ENCODE data around the gene PLA2G2F. TPM values are rescaled to one million over a fixed set of nuclear protein-coding genes. Genes with fewer than 3 reads are reported as not detected.

PLA2G2F gene
- total and polyA plus RNA-seq, 9 of the 15 experiments (the other 6 are each of a cell fraction or from before 2014, with no cell fraction given): not detected

DNA sequence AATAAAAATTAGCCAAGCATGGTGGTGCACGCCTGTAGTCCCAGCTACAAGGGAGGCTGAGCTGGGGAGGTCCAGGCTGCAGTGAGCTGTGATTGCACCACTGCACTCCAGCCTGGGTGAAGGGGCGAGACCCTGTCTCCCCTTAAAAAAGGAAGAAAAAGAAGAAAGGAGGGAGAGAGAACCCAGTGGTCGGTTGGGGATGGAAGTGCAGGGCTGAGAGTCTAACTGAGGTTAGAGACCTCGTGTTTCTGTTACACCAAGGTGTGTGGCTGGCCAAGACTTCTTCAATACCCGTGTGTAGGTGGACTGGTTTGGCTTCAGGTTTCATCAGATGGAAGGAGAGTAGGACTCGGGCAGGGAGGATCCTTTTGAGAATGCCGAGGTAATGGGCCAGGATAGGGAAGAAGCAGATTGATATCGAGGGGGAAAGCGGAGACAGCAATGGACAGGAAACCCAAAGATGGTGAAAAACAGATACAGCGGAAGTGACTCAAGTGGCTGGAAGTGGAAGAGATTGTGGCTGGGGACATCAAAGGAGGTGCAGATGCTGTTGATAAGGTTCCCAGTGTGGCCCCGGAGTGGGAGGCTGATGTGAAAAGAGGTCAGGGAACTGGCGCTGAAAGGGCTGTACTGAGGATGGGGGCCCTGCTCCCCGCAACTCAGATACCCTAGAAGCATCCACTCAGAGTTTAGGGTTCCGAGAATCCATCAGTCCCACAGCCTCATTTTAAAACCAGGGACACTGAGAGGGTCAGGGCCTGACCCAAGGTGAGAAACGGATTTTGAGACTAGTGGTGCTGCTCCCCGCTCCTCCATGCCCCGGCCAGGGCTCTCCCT, 46.1 kb downstream of the PLA2G2F start (continued):
- TF ChIP-seq SNIP1 (IDR thresholded peaks at IDR 0.05; ENCODE audit: low read depth) (0 out of 2 replicates have a peak, but pooled peaks have one; percentile 4), EHMT2 (IDR thresholded peaks at IDR 0.05) (peak; percentile 74), EP300 (IDR thresholded peaks at IDR 0.05; ENCODE audit: low read length) (peak; percentile 96), C11orf30 (IDR thresholded peaks at IDR 0.05; ENCODE audit: low read depth) (0 out of 2 replicates have a peak, but pooled peaks have one; percentile 8), HDAC3 (IDR thresholded peaks at IDR 0.05; ENCODE audit: borderline replicate concordance, partially characterized antibody) (peak; percentile 81), IRF2 (CRISPR knock-in tag; IDR thresholded peaks at IDR 0.05) (no peak), CBFA2T2 (conservative IDR thresholded peaks at IDR 0.05) (peak; percentile 72), MAFF (IDR thresholded peaks at IDR 0.05; ENCODE audit: low read length) (no peak), NFRKB (IDR thresholded peaks at IDR 0.05; ENCODE audit: low read depth) (peak; percentile 94), KDM5B (IDR thresholded peaks at IDR 0.05; ENCODE audit: insufficient replicate concordance, low read depth, low read length) (peak; percentile 52), ZNF384 (IDR thresholded peaks at IDR 0.05; ENCODE audit: low read depth, low read length) (no peak), ZNF696 (CRISPR knock-in tag; conservative IDR thresholded peaks at IDR 0.05) (no peak), ZNF311 (CRISPR knock-in tag; IDR thresholded peaks at IDR 0.05) (no peak)
- TF ChIP-seq, protein P1, sequence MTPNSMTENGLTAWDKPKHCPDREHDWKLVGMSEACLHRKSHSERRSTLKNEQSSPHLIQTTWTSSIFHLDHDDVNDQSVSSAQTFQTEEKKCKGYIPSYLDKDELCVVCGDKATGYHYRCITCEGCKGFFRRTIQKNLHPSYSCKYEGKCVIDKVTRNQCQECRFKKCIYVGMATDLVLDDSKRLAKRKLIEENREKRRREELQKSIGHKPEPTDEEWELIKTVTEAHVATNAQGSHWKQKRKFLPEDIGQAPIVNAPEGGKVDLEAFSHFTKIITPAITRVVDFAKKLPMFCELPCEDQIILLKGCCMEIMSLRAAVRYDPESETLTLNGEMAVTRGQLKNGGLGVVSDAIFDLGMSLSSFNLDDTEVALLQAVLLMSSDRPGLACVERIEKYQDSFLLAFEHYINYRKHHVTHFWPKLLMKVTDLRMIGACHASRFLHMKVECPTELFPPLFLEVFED (CRISPR knock-in tag; conservative IDR thresholded peaks at IDR 0.05): peak; percentile 96
- TF ChIP-seq, protein P2, sequence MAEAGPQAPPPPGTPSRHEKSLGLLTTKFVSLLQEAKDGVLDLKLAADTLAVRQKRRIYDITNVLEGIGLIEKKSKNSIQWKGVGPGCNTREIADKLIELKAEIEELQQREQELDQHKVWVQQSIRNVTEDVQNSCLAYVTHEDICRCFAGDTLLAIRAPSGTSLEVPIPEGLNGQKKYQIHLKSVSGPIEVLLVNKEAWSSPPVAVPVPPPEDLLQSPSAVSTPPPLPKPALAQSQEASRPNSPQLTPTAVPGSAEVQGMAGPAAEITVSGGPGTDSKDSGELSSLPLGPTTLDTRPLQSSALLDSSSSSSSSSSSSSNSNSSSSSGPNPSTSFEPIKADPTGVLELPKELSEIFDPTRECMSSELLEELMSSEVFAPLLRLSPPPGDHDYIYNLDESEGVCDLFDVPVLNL (CRISPR knock-in tag; IDR thresholded peaks at IDR 0.05; ENCODE audit: low read depth): no peak
- TF ChIP-seq, protein P3, sequence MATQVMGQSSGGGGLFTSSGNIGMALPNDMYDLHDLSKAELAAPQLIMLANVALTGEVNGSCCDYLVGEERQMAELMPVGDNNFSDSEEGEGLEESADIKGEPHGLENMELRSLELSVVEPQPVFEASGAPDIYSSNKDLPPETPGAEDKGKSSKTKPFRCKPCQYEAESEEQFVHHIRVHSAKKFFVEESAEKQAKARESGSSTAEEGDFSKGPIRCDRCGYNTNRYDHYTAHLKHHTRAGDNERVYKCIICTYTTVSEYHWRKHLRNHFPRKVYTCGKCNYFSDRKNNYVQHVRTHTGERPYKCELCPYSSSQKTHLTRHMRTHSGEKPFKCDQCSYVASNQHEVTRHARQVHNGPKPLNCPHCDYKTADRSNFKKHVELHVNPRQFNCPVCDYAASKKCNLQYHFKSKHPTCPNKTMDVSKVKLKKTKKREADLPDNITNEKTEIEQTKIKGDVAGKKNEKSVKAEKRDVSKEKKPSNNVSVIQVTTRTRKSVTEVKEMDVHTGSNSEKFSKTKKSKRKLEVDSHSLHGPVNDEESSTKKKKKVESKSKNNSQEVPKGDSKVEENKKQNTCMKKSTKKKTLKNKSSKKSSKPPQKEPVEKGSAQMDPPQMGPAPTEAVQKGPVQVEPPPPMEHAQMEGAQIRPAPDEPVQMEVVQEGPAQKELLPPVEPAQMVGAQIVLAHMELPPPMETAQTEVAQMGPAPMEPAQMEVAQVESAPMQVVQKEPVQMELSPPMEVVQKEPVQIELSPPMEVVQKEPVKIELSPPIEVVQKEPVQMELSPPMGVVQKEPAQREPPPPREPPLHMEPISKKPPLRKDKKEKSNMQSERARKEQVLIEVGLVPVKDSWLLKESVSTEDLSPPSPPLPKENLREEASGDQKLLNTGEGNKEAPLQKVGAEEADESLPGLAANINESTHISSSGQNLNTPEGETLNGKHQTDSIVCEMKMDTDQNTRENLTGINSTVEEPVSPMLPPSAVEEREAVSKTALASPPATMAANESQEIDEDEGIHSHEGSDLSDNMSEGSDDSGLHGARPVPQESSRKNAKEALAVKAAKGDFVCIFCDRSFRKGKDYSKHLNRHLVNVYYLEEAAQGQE (IDR thresholded peaks at IDR 0.05; ENCODE audit: borderline replicate concordance): no peak
- TF ChIP-seq, protein P3 (CRISPR knock-in tag; IDR thresholded peaks at IDR 0.05; ENCODE audit: low read depth): peak; percentile 55; the same call in 1 of the 2 replicates
- TF ChIP-seq, protein P4, sequence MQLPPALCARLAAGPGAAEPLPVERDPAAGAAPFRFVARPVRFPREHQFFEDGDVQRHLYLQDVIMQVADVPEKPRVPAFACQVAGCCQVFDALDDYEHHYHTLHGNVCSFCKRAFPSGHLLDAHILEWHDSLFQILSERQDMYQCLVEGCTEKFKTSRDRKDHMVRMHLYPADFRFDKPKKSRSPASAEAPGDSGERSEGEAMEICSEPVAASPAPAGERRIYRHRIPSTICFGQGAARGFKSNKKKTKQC (CRISPR knock-in tag; IDR thresholded peaks at IDR 0.05): peak; percentile 28; the same call in 1 of the 2 replicates

All from K562 (cell line).